DOHH2 (cell line): ENCODE results near the gene KRT80.

Source experiments
- H3F3A ChIP-seq: fragments of 200-600 bp; sonication (generic), shearing (Covaris generic); 2 replicates; pipeline ENCODE4 v1.6.0; 2016; ENCODE audit warnings: antibody characterized with exemption, mild to moderate bottlenecking; ENCODE audit not compliant: control insufficient read depth, insufficient read depth
- H3K27ac ChIP-seq: fragments of 200-600 bp; sonication (generic); 2 replicates; pipeline ENCODE4 v1.5.1; 2014; ENCODE audit warnings: low read depth, mild to moderate bottlenecking, low read length, moderate library complexity
- H3K27me3 ChIP-seq: fragments of 200-600 bp; sonication (generic); 2 replicates; pipeline ENCODE4 v1.6.1; 2014; ENCODE audit warnings: mild to moderate bottlenecking, low read length, mixed read lengths; ENCODE audit not compliant: control insufficient read depth
- H3K36me3 ChIP-seq: fragments of 200-600 bp; sonication (generic); 2 replicates; pipeline ENCODE4 v1.6.1; 2014; ENCODE audit warnings: mild to moderate bottlenecking, low read length, moderate library complexity, mixed read lengths; ENCODE audit not compliant: control insufficient read depth
- H3K4me1 ChIP-seq: fragments of 200-600 bp; sonication (generic); 2 replicates; pipeline ENCODE4 v1.6.1; 2014; ENCODE audit warnings: mild to moderate bottlenecking, low read length, mixed read lengths; ENCODE audit not compliant: control insufficient read depth
- H3K4me2 ChIP-seq: fragments of 200-600 bp; sonication (generic); 2 replicates; pipeline ENCODE4 v1.6.0; 2014; ENCODE audit warnings: mild to moderate bottlenecking, low read length, moderate library complexity
- H3K4me3 ChIP-seq: fragments of 200-600 bp; sonication (generic); 2 replicates; pipeline ENCODE4 v1.5.1; 2014; ENCODE audit warnings: mild to moderate bottlenecking, low read length, mixed read lengths
- H3K79me2 ChIP-seq: fragments of 200-600 bp; sonication (generic); 2 replicates; pipeline ENCODE4 v1.6.1; 2014; ENCODE audit warnings: mild to moderate bottlenecking, low read length, mixed read lengths; ENCODE audit not compliant: control insufficient read depth
- H3K9me2 ChIP-seq: fragments of 200-600 bp; sonication (generic); replicated peaks from 2 replicates; pipeline ENCODE4 v1.6.1; 2014; ENCODE audit warnings: mild to moderate bottlenecking, low read length, mixed read lengths; ENCODE audit not compliant: control insufficient read depth
- H3K9me3 ChIP-seq: fragments of 200-600 bp; sonication (generic); 2 replicates; pipeline ENCODE4 v1.6.1; 2014; ENCODE audit warnings: antibody characterized with exemption, low read length, mixed read lengths; ENCODE audit not compliant: control insufficient read depth, insufficient read depth
- H4K20me1 ChIP-seq: fragments of 200-600 bp; sonication (generic); 2 replicates; pipeline ENCODE4 v1.6.0; 2014; ENCODE audit warnings: low read depth, mild to moderate bottlenecking, antibody characterized with exemption, low read length, moderate library complexity; ENCODE audit not compliant: control insufficient read depth, insufficient read depth
- EZH2phosphoT487 ChIP-seq: fragments of 200-600 bp; sonication (generic); IDR thresholded peaks from 2 replicates; pipeline ENCODE4 v1.6.1; 2017; ENCODE audit warnings: borderline replicate concordance, mild to moderate bottlenecking, antibody characterized with exemption, low read length, moderate library complexity, mixed read lengths
- TF ChIP-seq, protein P1 (sequence below): fragments of 200-600 bp; sonication (generic); IDR thresholded peaks from one replicate; pipeline ENCODE4 v1.5.1; 2014; ENCODE audit warnings: antibody characterized with exemption, mild to moderate bottlenecking, low read depth, low read length; ENCODE audit not compliant: poor library complexity, severe bottlenecking

The KRT80 gene

DNA sequence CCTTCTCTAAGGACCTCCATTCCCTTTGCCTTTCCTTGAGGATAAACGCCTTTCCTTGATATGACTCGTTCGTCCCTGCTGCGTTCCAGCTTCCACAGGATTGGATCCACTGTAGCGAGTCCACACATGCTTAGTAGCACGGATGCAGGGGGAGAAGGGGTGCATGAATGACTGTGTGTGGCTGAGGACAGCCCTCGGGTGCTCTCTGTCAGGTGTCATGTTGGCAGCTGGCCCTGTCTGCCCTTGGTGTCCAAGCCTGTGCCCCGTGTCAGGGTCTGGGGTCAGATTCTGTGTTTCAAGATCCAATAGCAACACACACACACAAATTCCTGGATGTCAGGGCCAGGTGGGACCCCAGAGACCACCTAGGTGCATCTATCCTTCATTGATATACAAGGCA, 17.5 kb upstream of the KRT80 start:
- no peak overlapping the region for H3K27ac ChIP-seq
- no peak overlapping the region for H3K4me2 ChIP-seq
- H3K9me2 ChIP-seq = no peaks in the 10 kb centered on the region
- H3K27me3 ChIP-seq = 0 out of 2 replicates have a peak, but pooled peaks cover 2% of the 10 kb centered on the region
- H3K4me3 ChIP-seq = no peak overlapping the region
- peaks cover 3% of the 10 kb centered on the region; the same call in 1 of the 2 replicates for H4K20me1 ChIP-seq
- H3K4me1 ChIP-seq = no peaks in the 10 kb centered on the region
- TF ChIP-seq, protein P1, sequence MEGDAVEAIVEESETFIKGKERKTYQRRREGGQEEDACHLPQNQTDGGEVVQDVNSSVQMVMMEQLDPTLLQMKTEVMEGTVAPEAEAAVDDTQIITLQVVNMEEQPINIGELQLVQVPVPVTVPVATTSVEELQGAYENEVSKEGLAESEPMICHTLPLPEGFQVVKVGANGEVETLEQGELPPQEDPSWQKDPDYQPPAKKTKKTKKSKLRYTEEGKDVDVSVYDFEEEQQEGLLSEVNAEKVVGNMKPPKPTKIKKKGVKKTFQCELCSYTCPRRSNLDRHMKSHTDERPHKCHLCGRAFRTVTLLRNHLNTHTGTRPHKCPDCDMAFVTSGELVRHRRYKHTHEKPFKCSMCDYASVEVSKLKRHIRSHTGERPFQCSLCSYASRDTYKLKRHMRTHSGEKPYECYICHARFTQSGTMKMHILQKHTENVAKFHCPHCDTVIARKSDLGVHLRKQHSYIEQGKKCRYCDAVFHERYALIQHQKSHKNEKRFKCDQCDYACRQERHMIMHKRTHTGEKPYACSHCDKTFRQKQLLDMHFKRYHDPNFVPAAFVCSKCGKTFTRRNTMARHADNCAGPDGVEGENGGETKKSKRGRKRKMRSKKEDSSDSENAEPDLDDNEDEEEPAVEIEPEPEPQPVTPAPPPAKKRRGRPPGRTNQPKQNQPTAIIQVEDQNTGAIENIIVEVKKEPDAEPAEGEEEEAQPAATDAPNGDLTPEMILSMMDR = no peak
- no peak for TF ChIP-seq EZH2phosphoT487
- H3K9me3 ChIP-seq = no peaks in the 10 kb centered on the region
- no peaks in the 10 kb centered on the region for H3K79me2 ChIP-seq
- H3K36me3 ChIP-seq = no peaks in the 10 kb centered on the region
- no peaks in the 10 kb centered on the region for H3F3A ChIP-seq

DNA sequence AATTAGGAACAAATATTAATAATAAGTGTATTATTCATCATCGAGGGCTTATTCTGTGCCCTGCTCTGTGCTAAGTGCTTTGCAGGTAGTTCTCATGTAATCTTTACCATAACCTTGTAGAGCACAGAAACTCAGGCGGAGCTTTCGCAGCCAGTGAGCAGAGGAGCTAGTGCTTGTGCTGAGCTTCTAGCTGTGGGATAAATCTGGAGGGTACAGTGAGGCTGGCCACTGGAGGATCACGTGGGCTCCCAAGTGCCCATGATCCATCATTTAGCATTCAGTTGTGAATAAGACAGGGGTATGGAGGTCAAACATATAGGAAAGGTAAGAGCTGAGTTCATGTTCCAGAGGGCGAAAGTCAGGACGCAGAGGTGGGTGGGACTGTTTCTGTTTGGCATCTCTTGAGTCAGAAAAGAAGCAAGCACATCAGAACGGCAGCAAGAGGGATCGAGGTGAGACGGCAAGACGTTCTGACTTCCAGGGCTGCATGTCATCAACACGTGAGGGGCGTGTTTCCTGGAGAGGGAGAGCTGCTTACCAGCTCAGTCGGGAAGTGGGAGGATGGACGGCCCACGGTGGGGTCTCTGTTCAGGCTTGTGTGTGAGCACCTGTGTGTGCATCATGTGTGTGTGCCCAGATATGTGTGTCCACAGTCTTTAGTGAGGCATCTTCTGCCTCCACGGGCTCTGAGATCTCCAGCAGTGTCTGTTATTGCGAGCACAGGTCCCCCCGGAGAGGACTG, 16.8 kb upstream of the KRT80 start:
- H3K4me2 ChIP-seq = no peak overlapping the region
- TF ChIP-seq EZH2phosphoT487 = no peak
- TF ChIP-seq, protein P1 = no peak
- H3K27ac ChIP-seq = no peak overlapping the region
- H3K27me3 ChIP-seq = 0 out of 2 replicates have a peak, but pooled peaks cover 2% of the 10 kb centered on the region
- no peaks in the 10 kb centered on the region for H3K36me3 ChIP-seq
- peaks cover under 1% of the 10 kb centered on the region; the same call in 1 of the 2 replicates for H4K20me1 ChIP-seq
- no peaks in the 10 kb centered on the region for H3K4me1 ChIP-seq
- no peaks in the 10 kb centered on the region for H3K9me2 ChIP-seq
- H3K9me3 ChIP-seq = no peaks in the 10 kb centered on the region
- no peaks in the 10 kb centered on the region for H3F3A ChIP-seq
- H3K4me3 ChIP-seq = no peak overlapping the region
- no peaks in the 10 kb centered on the region for H3K79me2 ChIP-seq

DNA sequence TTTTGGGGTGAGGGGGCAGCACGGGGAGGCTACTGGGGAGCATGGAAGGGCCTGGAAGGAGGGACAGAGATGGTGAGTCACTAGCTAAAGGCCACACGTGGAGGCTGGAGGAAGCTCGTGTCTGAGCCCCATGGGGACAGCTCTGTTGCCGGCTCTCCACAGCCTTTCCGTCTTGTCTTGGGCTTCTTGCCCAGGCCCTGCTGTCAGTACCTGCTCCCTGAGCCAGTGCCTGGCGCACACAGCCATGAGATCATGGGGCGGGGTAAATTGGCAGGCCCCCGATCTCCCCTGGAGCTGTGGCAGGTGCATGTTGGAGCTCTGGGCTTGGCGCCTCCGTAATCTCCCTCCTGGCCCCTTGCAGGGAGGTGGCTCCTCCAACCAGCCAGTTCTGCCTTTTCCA, 16.1 kb upstream of the KRT80 start:
- peaks cover 2% of the 10 kb centered on the region; the same call in 1 of the 2 replicates for H3K27me3 ChIP-seq
- no peaks in the 10 kb centered on the region for H3K9me2 ChIP-seq
- no peak overlapping the region for H3K4me2 ChIP-seq
- H3K4me3 ChIP-seq = no peak overlapping the region
- TF ChIP-seq, protein P1 = no peak
- H3K79me2 ChIP-seq = no peaks in the 10 kb centered on the region
- H3K36me3 ChIP-seq = no peaks in the 10 kb centered on the region
- no peak overlapping the region for H3K27ac ChIP-seq
- no peaks in the 10 kb centered on the region for H3K4me1 ChIP-seq
- no peaks in the 10 kb centered on the region for H3F3A ChIP-seq
- no peaks in the 10 kb centered on the region for H4K20me1 ChIP-seq
- H3K9me3 ChIP-seq = no peaks in the 10 kb centered on the region
